Heart left ventricle (tissue), 16 donors: ENCODE results near the gene SYT11. TPM values are rescaled to one million over a fixed set of nuclear protein-coding genes. Genes with fewer than 3 reads are reported as not detected.
"Not testable (repeated sequence)": the region's sequence is repeated elsewhere in the genome, so short reads cannot be mapped to it uniquely, and the experiment has no call there.

Experiments used
- ATAC-seq, 4 donors: fragments of 200-7000 bp; cut with Tn5 transposase; one replicate each; pipeline ENCODE4 v1.9.1; 2020 to 2022; ENCODE audit warnings: moderate library complexity in 4 of 4, mild to moderate bottlenecking in 3 of 4, moderate number of reproducible peaks in 1 of 4
- DNase-seq, 5 donors: peaks; one replicate each; pipeline ENCODE4 v3.0.0-alpha.2; 2020
- H3K27ac ChIP-seq, 12 donors: fragments of 200-600 bp; sonication (generic) in 4 of 12; one replicate each; pipeline versions ENCODE4 v1.5.0 to v1.8.0; 2016 to 2022; ENCODE audit warnings: mild to moderate bottlenecking in 2 of 12
- H3K27me3 ChIP-seq, 9 donors: fragments of 200-600 bp; sonication (generic) in 2 of 9; one replicate each; pipeline versions ENCODE4 v1.5.1 to v1.8.0; 2016 to 2022; ENCODE audit warnings: mild to moderate bottlenecking in 3 of 9
- H3K36me3 ChIP-seq, 9 donors: fragments of 200-600 bp; sonication (generic) in 2 of 9; one replicate each; pipeline versions ENCODE4 v1.5.0 to v1.8.0; 2018 to 2022; ENCODE audit warnings: mild to moderate bottlenecking in 2 of 9
- H3K4me1 ChIP-seq, 12 donors: fragments of 200-600 bp; sonication (generic) in 4 of 12; one replicate each; pipeline versions ENCODE4 v1.5.0 to v1.8.0; 2016 to 2022; ENCODE audit warnings: mild to moderate bottlenecking in 3 of 12
- H3K4me3 ChIP-seq, 12 donors: fragments of 200-600 bp; sonication (generic) in 4 of 12; one replicate each; pipeline versions ENCODE4 v1.5.0 to v1.8.0; 2017 to 2022; ENCODE audit warnings: mild to moderate bottlenecking in 9 of 12, moderate library complexity in 4 of 12
- H3K9me3 ChIP-seq, 12 donors: fragments of 200-600 bp; sonication (generic) in 4 of 12; one replicate each; pipeline versions ENCODE4 v1.5.0 to v1.8.0; 2016 to 2022; ENCODE audit warnings: mild to moderate bottlenecking in 1 of 12
- POLR2A ChIP-seq, 2 donors: fragments of 450-650 bp; IDR thresholded peaks; one replicate each; pipeline ENCODE4 v1.6.1; 2017; ENCODE audit warnings: antibody characterized with exemption in 2 of 2, mild to moderate bottlenecking in 2 of 2, moderate library complexity in 2 of 2
- WGBS, 4 donors: extraction: QIAGEN DNeasy Blood & Tissue Kit in 2 of 4; methylation state at CpG; one replicate each; pipeline versions ENCODE4 v1.1.5 to v1.1.7; 2013 to 2018; 5-methylcytosine and 5-hydroxymethylcytosine counted together
- intact Hi-C, 10 donors: fragments of 100-400 bp; cut with DNase I; formaldehyde crosslinking; loops; one replicate each; pipeline versions ENCODE4 v1.11.1 to v1.14.2; 2022
- polyA plus RNA-seq, 2 donors: library from polyadenylated mRNA; stranded (reverse); fragments of 200-250 nt; gene quantifications; one replicate each; pipeline ENCODE4 v1.2.3, GENCODE V29; 2013
- total RNA-seq, 9 donors: library from RNA; depleted of rRNA in 2 of 9; stranded (reverse); fragments of >200 nt in 2 of 9; fragmentation: NEBNext Ultra II Directional in 3 of 9; extraction: Animal tissue kit (Norgen Biotek cat#: 25700) in 3 of 9; gene quantifications; one replicate each; pipeline versions ENCODE4 v1.1.0 to v1.2.4, GENCODE V29; 2016 to 2023
- TF ChIP-seq, protein P1 (sequence below), 12 donors: fragments of 200-600 bp; sonication (generic) in 4 of 12; IDR thresholded peaks; one replicate each; pipeline versions ENCODE4 v1.5.0 to v1.8.0; 2018 to 2022; ENCODE audit warnings: antibody characterized with exemption in 12 of 12, mild to moderate bottlenecking in 5 of 12
- donor health status: ischemic (EF 13 %, LVEDD 7.1; RV severe dilation, severe dysfunction).
- donor health status: healthy with polysubstance abuse.
- donor health status: DM: no; HTN: yes; CAD: no.
- donor health status: DM: no; HTN: no; CAD: no.
- donor health status: ischemic (EF 25% LVEDD 6.9; RV normal size, moderate dysfunction).
- donor health status: ischemic (EF 25% LVEDD 5.7; RV mildly dilated, moderate dysfunction).
- donor health status: healthy.
- donor health status: DM: yes; HTN: yes; CAD: no.
- donor health status: ischemic (EF 35%, LVEDD 5.7; RV mildly dilated, moderate dysfunction).
- donor health status: nonischemic (EF 11% LVEDD 7.7; RV severe dilation, severe dysfunction).
- donor health status: DM: yes; HTN: yes; CAD: no.
- donor health status: PGD.
- donor health status: ischemic (EF 29% LVEDD 5.4; RV normal size, mild dysfunction).
- donor health status: nonischemic (EF 23%, LVEDD 6.1; RV moderate dilation, normal function).

SYT11 gene
- total and polyA plus RNA-seq, 11 donors, result 2.2 to 26.3 (median 15.1) TPM

DNA sequence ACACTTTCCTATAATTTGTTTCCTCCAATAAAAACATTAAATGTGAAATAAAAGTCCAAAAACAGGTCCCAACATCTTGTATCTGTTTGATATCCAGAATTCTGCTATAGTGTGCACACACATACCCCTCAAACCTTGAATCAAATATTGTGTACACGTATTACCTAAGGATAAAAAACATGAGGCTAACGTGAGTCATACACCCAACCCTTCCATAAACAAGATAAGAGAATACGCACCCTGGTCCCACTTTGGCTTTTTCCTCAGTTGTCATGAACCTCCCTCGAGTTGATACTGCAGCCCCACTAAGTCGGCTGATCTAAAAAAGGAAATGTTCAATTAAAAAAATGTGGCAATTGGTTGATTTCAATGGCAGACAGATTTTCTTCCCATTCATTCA, 69.7 kb downstream of the SYT11 start:
- Histone ChIP-seq H3K4me3 (no peak overlapping the region), H3K36me3 (peaks cover 3 to 95% (median 90%) of the 10 kb centered on the region in 9 donors), H3K9me3 (no peaks in the 10 kb centered on the region), H3K27me3 (no peaks in the 10 kb centered on the region), H3K4me1 (peaks cover 25 to 48% (median 37%) of the 10 kb centered on the region in 12 donors), H3K27ac (no peak overlapping the region)
- intact Hi-C loops, result no loop called here
- TF ChIP-seq, protein P1, sequence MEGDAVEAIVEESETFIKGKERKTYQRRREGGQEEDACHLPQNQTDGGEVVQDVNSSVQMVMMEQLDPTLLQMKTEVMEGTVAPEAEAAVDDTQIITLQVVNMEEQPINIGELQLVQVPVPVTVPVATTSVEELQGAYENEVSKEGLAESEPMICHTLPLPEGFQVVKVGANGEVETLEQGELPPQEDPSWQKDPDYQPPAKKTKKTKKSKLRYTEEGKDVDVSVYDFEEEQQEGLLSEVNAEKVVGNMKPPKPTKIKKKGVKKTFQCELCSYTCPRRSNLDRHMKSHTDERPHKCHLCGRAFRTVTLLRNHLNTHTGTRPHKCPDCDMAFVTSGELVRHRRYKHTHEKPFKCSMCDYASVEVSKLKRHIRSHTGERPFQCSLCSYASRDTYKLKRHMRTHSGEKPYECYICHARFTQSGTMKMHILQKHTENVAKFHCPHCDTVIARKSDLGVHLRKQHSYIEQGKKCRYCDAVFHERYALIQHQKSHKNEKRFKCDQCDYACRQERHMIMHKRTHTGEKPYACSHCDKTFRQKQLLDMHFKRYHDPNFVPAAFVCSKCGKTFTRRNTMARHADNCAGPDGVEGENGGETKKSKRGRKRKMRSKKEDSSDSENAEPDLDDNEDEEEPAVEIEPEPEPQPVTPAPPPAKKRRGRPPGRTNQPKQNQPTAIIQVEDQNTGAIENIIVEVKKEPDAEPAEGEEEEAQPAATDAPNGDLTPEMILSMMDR (IDR thresholded peaks at IDR 0.05), result no peak
- no peak for TF ChIP-seq POLR2A (IDR thresholded peaks at IDR 0.05)
- 48 to 62% (median 55%) methylated on average over 5 of the region's 5 CpGs for WGBS, 4 donors
- no peak for DNase-seq
- ATAC-seq, result no peak

DNA sequence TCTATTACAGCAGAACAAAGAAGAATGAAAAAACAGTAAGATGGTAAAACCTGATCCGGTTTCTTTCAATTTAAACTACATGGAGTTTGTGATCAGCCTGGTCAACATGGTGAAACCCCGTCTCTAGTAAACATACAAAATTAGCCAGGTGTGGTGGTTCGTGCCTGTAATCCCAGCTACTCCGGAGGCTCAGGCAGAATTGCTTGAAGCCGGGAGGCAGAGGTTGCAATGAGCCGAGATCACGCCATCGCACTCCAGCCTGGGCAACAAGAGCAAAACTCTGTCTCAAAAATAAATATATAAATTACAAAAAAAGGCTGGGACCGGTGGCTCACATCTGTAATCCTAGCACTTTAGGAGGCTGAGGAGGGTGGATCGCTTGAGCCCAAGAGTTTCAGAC, 71.4 kb downstream of the SYT11 start:
- peaks cover 25 to 55% (median 37%) of the 10 kb centered on the region in 12 donors for H3K4me1 ChIP-seq
- H3K27ac ChIP-seq, H3K9me3 ChIP-seq, DNase-seq, H3K27me3 ChIP-seq, ATAC-seq: not testable (repeated sequence)
- peak overlapping the region in 9 of 12 donors; percentile 0 to 71 (median 11) for H3K4me3 ChIP-seq
- intact Hi-C loops, result loop anchor here in 4 of 10 donors (5.0 to 10.0 kb wide), 3 partner anchors 73 to 134 kb away; partner anchors contain the start of genes LAMTOR2 (in 2 of the 4), UBQLN4 (in 2 of the 4), GON4L (in 1 of the 4) and RAB25 (in 1 of the 4)
- H3K36me3 ChIP-seq, result peaks cover 0 to 79% (median 74%) of the 10 kb centered on the region in 9 donors
- 62 to 68% (median 63%) methylated on average over 10 of the region's 10 CpGs for WGBS, 4 donors

DNA sequence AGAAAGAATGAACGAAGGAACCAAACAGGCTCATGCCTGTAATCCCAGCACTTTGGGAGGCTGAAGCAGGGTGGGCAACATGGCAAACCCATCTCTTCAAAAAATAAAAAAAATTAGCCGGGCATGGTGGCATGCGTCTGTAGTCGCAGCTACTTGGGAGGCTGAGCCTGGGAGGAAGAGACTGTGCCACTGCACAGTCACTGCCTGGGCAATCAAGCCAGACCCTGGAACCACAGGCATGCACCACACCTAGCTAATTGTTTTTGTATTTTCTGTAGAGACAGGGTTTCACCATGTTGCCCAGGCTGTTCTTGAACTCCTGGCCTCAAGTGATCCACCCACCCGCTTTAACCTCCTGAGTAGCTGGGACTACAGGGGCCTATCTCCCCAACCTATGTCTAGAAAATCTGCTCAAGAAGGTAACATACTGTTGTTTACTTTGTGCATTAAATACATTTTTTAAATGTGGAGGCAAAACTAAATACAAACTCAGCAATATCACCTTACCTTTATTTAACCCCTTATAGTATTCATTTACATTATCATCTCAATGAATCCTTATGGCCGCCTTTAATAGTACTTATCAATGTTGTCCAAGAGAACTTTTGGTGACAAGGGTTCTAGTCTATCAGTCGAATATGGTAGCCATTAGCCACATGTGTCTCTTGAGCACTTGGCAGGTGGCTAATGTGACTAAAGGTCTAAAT, 72.1 kb downstream of the SYT11 start:
- intact Hi-C loops, result loop anchor here in 4 of 10 donors (5.0 to 10.0 kb wide), 3 partner anchors 74 to 133 kb away; partner anchors contain the start of genes LAMTOR2 (in 2 of the 4), UBQLN4 (in 2 of the 4), GON4L (in 1 of the 4) and RAB25 (in 1 of the 4)
- no peak overlapping the region for H3K27ac ChIP-seq

DNA sequence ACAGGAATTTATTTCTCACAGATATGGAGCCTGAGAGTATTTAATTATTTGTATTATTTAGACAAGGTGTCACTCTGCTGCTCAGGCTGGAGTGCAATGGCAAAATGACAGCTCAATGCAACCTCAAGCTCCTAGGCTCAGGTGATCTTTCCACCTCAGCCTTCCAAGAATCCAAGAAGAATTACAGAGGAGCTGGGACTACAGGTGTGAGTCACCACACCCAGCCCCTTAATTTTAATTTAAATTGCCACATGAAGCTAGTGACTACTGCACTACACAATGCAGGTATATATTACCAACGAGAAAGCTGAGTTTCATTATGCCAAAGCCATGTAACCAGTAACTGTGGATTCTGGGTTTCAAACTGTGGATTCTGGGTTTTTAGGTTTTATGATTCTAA, 72.7 kb downstream of the SYT11 start:
- Histone ChIP-seq H3K36me3 (peaks cover 0 to 65% (median 60%) of the 10 kb centered on the region in 9 donors), H3K4me1 (peaks cover 25 to 55% (median 37%) of the 10 kb centered on the region in 12 donors), H3K4me3 (peak overlapping the region in 6 of 12 donors; percentile 11 to 96 (median 81)), H3K27me3 (no peaks in the 10 kb centered on the region), H3K9me3 (no peaks in the 10 kb centered on the region), H3K27ac (no peak overlapping the region)
- no peak for ATAC-seq
- WGBS, 4 donors, result 41 to 65% (median 57%) methylated on average over 1 of the region's 1 CpG
- DNase-seq, result no peak
- TF ChIP-seq POLR2A (IDR thresholded peaks at IDR 0.05), result no peak
- TF ChIP-seq, protein P1 (IDR thresholded peaks at IDR 0.05), result no peak
- intact Hi-C loops, result loop anchor here in 4 of 10 donors (5.0 to 10.0 kb wide), 3 partner anchors 75 to 133 kb away; partner anchors contain the start of genes LAMTOR2 (in 2 of the 4), UBQLN4 (in 2 of the 4), GON4L (in 1 of the 4) and RAB25 (in 1 of the 4)

More for the DNA sequence above, 72.1 kb downstream of the SYT11 start:
- Histone ChIP-seq H3K4me3 (peak overlapping the region in 8 of 12 donors; percentile 0 to 96 (median 18)), H3K9me3 (no peaks in the 10 kb centered on the region), H3K4me1 (peaks cover 25 to 55% (median 37%) of the 10 kb centered on the region in 12 donors), H3K27me3 (no peaks in the 10 kb centered on the region), H3K36me3 (peaks cover 0 to 71% (median 66%) of the 10 kb centered on the region in 9 donors)
- TF ChIP-seq, protein P1 (IDR thresholded peaks at IDR 0.05), result no peak
- no peak for TF ChIP-seq POLR2A (IDR thresholded peaks at IDR 0.05)
- 58 to 68% (median 59%) methylated on average over 7 of the region's 7 CpGs for WGBS, 4 donors
- DNase-seq (no peak), ATAC-seq (no peak)
